Stimulated activated CD4-positive, alpha-beta T cell treated with anti-CD3 and anti-CD28 coated beads, Interleukin-4, amount 100 ng/mL, for 24 hours (primary cell): ENCODE measurements around the gene COL23A1.

ENCODE experiments used
- DNase-seq: peaks from one replicate; pipeline ENCODE4 v3.0.0-alpha.2; 2020

The COL23A1 gene

GRCh38 chr5:178350361-178351220 is 239.6 kb downstream of the COL23A1 start:
- no peak for DNase-seq

GRCh38 chr5:178349625-178350353 is 240.4 kb downstream of the COL23A1 start:
- no peak for DNase-seq

GRCh38 chr5:178349075-178349511 is 241.1 kb downstream of the COL23A1 start:
- no peak for DNase-seq

GRCh38 chr5:178348356-178349074 is 241.7 kb downstream of the COL23A1 start:
- DNase-seq: no peak

- DNase-seq: no peak
Measured at GRCh38 chr5:178347956-178348355, 242.2 kb downstream of the COL23A1 start.

GRCh38 chr5:178346607-178347334 is 243.4 kb downstream of the COL23A1 start:
- no peak for DNase-seq

- no peak for DNase-seq
Measured at GRCh38 chr5:178343306-178343705, 246.9 kb downstream of the COL23A1 start.

- no peak for DNase-seq
Measured at GRCh38 chr5:178341851-178342140, 248.4 kb downstream of the COL23A1 start.

GRCh38 chr5:178341091-178341850 is 248.9 kb downstream of the COL23A1 start:
- DNase-seq: no peak

GRCh38 chr5:178340637-178341036 is 249.6 kb downstream of the COL23A1 start:
- no peak for DNase-seq

GRCh38 chr5:178340187-178340586 is 250.0 kb downstream of the COL23A1 start:
- DNase-seq: no peak

GRCh38 chr5:178339272-178339671 is 250.9 kb downstream of the COL23A1 start:
- no peak for DNase-seq

GRCh38 chr5:178338750-178339144 is 251.4 kb downstream of the COL23A1 start:
- no peak for DNase-seq

GRCh38 chr5:178338126-178338749 is 252.0 kb downstream of the COL23A1 start:
- no peak for DNase-seq

GRCh38 chr5:178337334-178337741 is 252.9 kb downstream of the COL23A1 start:
- DNase-seq: no peak

- no peak for DNase-seq
Measured at GRCh38 chr5:178336889-178337288, 253.3 kb downstream of the COL23A1 start.

GRCh38 chr5:178335302-178336030 is 254.7 kb downstream of the COL23A1 start:
- no peak for DNase-seq

- no peak for DNase-seq
Measured at GRCh38 chr5:178334861-178335260, 255.3 kb downstream of the COL23A1 start.

GRCh38 chr5:178333821-178334481 is 256.2 kb downstream of the COL23A1 start:
- DNase-seq: no peak

- DNase-seq: no peak
Measured at GRCh38 chr5:178332210-178332641, 258.0 kb downstream of the COL23A1 start.
